ENCODE measurements around the gene ECHDC1.

DNA sequence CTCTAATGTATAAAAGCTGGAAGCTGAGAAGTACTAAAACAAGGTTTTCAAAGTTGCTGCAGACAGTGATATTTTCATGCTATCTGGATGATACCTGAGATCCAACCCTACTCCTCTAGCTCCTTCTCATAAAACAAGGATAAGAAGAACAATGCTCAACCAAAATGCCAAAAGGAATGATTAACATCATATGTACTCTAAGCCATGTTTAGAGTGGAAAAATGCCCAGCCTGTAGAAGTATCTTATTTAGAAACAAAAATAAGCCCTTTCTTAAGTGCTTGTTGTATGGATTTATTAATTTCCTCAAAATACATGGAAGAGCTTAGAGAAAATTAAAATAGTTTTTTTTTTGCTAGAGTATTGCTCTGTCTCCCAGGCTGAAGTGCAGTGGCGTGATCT lies 23.7 kb downstream of the ECHDC1 start:
- TF ChIP-seq ARNTL (CRISPR knock-in tag; IDR thresholded peaks at IDR 0.05; ENCODE audit: borderline replicate concordance, low read depth) (no peak), SNAI2 (CRISPR knock-in tag; IDR thresholded peaks at IDR 0.05) (no peak), ZFP30 (CRISPR knock-in tag; IDR thresholded peaks at IDR 0.05) (no peak), PPARA (CRISPR knock-in tag; IDR thresholded peaks at IDR 0.05; ENCODE audit: borderline replicate concordance) (no peak), ZC3H10 (CRISPR knock-in tag; IDR thresholded peaks at IDR 0.05) (no peak), BACH2 (CRISPR knock-in tag; IDR thresholded peaks at IDR 0.05; ENCODE audit: borderline replicate concordance) (no peak), ISL1 (CRISPR knock-in tag; IDR thresholded peaks at IDR 0.05) (no peak), OSR1 (CRISPR knock-in tag; IDR thresholded peaks at IDR 0.05) (no peak)
- TF ChIP-seq, protein P1, sequence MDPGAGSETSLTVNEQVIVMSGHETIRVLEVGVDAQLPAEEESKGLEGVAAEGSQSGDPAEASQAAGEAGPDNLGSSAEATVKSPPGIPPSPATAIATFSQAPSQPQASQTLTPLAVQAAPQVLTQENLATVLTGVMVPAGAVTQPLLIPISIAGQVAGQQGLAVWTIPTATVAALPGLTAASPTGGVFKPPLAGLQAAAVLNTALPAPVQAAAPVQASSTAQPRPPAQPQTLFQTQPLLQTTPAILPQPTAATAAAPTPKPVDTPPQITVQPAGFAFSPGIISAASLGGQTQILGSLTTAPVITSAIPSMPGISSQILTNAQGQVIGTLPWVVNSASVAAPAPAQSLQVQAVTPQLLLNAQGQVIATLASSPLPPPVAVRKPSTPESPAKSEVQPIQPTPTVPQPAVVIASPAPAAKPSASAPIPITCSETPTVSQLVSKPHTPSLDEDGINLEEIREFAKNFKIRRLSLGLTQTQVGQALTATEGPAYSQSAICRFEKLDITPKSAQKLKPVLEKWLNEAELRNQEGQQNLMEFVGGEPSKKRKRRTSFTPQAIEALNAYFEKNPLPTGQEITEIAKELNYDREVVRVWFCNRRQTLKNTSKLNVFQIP (CRISPR knock-in tag; IDR thresholded peaks at IDR 0.05; ENCODE audit: borderline replicate concordance, low read depth): no peak

Measured in SK-N-SH treated with all-trans-retinoic acid at 6 μM for 48 hours (cell line).